ENCODE results near the gene CLIC1. TPM values are rescaled to one million over a fixed set of nuclear protein-coding genes. Genes with fewer than 3 reads are reported as not detected.

CLIC1 gene
- total and polyA plus RNA-seq, 10 of the 15 experiments (the other 5 are each of a cell fraction or from before 2014, with no cell fraction given) = 446 to 1,266 (median 636) TPM

DNA sequence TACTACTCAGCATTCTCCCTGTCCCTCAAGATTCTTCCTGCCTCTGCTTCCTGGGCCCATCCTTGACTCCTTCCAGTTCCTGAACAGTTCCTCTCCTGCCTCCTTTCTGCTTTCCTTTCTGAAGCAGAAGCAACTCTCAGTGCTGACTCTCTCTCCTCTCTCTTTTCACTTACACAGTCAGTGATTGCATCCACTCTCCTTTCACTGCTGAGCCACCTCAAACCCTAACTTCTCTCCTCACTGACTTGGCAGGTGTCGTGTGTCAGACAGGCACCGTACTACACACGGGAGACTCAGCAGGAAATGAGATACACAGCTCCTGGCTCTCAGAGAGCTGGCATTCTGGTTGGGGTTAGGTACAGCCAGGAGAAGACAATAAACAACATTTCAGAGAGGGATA lies 38.8 kb downstream of the CLIC1 start:
- Histone ChIP-seq H3K27ac (ENCODE audit: control insufficient read depth, insufficient read depth) (no peak overlapping the region), H3K79me2 (ENCODE audit: control insufficient read depth, insufficient read depth, low read length) (peaks cover 14% of the 10 kb centered on the region), H3K9ac (ENCODE audit: control insufficient read depth, insufficient read depth, low read length) (no peak overlapping the region), H3K9me3 (replicated peaks; ENCODE audit: control insufficient read depth, insufficient read depth, low read length) (no peaks in the 10 kb centered on the region), H3K4me3 (no peak overlapping the region), H4K20me1 (ENCODE audit: control insufficient read depth, insufficient read depth) (no peaks in the 10 kb centered on the region), H2AFZ (ENCODE audit: control insufficient read depth, low read depth, low read length) (no peak overlapping the region), H3K27me3 (replicated peaks in 1 of 2; ENCODE audit: control insufficient read depth in 2 of 2, insufficient read depth in 2 of 2, low read length in 1 of 2) (no peaks in the 10 kb centered on the region), H3K4me1 (ENCODE audit: control insufficient read depth, insufficient read depth, low read length) (peaks cover 9% of the 10 kb centered on the region; the same call in 1 of the 2 replicates), H3K4me2 (ENCODE audit: control insufficient read depth, insufficient read depth) (no peak overlapping the region), H3K36me3 (ENCODE audit: control insufficient read depth in 2 of 2, insufficient read depth in 2 of 2, low read length in 1 of 2) (peaks cover 8 to 16% of the 10 kb centered on the region in 2 experiments)
- RAD21 ChIA-PET (ENCODE audit: unreplicated experiment) = interaction anchor here (0.6 kb wide), 1 partner anchor 191 kb away, joined by 4 read pairs; no protein-coding TSS in a partner anchor
- POLR2A ChIA-PET = interaction anchor here (0.7 kb wide), 1 partner anchor 33 kb away, joined by 3 read pairs; no protein-coding TSS in a partner anchor
- SMC1A ChIA-PET (ENCODE audit: uncharacterized antibody, unreplicated experiment) = no interaction called here
- DNase-seq (ENCODE audit: low read depth, low spot score) (no peak), FAIRE-seq (no peak), ATAC-seq (peak; percentile 22; the same call in 2 of the 3 replicates)
- intact Hi-C loops (cut with micrococcal nuclease; ENCODE audit: unreplicated experiment) = no loop called here
- TSS peak; percentile 20 for BruUV-seq (replicated peaks)
- CTCF ChIA-PET = interaction anchor here (0.7 to 2.7 kb wide), 2 partner anchors 72 to 197 kb away, joined by 3 to 8 read pairs; no protein-coding TSS in a partner anchor
- in situ Hi-C loops (cut with MboI) = no loop called here
- WGBS (ENCODE audit: insufficient coverage, insufficient replicate concordance, low lambda C conversion rate, missing lambda C conversion rate) = 16% methylated on average over 3 of the region's 3 CpGs
- TF ChIP-seq SP1 (IDR thresholded peaks at IDR 0.05; ENCODE audit: low read depth, low read length) (no peak), GATAD2B (conservative IDR thresholded peaks at IDR 0.05; ENCODE audit: low read depth) (no peak), YBX1 (IDR thresholded peaks at IDR 0.05) (no peak), EZH2 (IDR thresholded peaks at IDR 0.05; ENCODE audit: borderline replicate concordance, control insufficient read depth, low read depth, low read length) (no peak), MTA3 (IDR thresholded peaks at IDR 0.05; ENCODE audit: borderline replicate concordance, low read length) (no peak), SRF (IDR thresholded peaks at IDR 0.05; ENCODE audit: low read depth in 2 of 2, low read length in 2 of 2) (no peak), MYB (IDR thresholded peaks at IDR 0.05; ENCODE audit: borderline replicate concordance, low read depth, low read length) (no peak), PML (IDR thresholded peaks at IDR 0.05; ENCODE audit: low read length) (no peak), ETV6 (conservative IDR thresholded peaks at IDR 0.05 in 1 of 2, IDR thresholded peaks at IDR 0.05 in 1 of 2; ENCODE audit: borderline replicate concordance in 1 of 2, low read depth in 1 of 2) (no peak), MXI1 (IDR thresholded peaks at IDR 0.05; ENCODE audit: low read depth, low read length) (no peak)
- TF ChIP-seq, protein P1, sequence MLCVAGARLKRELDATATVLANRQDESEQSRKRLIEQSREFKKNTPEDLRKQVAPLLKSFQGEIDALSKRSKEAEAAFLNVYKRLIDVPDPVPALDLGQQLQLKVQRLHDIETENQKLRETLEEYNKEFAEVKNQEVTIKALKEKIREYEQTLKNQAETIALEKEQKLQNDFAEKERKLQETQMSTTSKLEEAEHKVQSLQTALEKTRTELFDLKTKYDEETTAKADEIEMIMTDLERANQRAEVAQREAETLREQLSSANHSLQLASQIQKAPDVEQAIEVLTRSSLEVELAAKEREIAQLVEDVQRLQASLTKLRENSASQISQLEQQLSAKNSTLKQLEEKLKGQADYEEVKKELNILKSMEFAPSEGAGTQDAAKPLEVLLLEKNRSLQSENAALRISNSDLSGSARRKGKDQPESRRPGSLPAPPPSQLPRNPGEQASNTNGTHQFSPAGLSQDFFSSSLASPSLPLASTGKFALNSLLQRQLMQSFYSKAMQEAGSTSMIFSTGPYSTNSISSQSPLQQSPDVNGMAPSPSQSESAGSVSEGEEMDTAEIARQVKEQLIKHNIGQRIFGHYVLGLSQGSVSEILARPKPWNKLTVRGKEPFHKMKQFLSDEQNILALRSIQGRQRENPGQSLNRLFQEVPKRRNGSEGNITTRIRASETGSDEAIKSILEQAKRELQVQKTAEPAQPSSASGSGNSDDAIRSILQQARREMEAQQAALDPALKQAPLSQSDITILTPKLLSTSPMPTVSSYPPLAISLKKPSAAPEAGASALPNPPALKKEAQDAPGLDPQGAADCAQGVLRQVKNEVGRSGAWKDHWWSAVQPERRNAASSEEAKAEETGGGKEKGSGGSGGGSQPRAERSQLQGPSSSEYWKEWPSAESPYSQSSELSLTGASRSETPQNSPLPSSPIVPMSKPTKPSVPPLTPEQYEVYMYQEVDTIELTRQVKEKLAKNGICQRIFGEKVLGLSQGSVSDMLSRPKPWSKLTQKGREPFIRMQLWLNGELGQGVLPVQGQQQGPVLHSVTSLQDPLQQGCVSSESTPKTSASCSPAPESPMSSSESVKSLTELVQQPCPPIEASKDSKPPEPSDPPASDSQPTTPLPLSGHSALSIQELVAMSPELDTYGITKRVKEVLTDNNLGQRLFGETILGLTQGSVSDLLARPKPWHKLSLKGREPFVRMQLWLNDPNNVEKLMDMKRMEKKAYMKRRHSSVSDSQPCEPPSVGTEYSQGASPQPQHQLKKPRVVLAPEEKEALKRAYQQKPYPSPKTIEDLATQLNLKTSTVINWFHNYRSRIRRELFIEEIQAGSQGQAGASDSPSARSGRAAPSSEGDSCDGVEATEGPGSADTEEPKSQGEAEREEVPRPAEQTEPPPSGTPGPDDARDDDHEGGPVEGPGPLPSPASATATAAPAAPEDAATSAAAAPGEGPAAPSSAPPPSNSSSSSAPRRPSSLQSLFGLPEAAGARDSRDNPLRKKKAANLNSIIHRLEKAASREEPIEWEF (IDR thresholded peaks at IDR 0.05; ENCODE audit: insufficient replicate concordance, low read depth, low read length) = no peak
- TF ChIP-seq, protein P2, sequence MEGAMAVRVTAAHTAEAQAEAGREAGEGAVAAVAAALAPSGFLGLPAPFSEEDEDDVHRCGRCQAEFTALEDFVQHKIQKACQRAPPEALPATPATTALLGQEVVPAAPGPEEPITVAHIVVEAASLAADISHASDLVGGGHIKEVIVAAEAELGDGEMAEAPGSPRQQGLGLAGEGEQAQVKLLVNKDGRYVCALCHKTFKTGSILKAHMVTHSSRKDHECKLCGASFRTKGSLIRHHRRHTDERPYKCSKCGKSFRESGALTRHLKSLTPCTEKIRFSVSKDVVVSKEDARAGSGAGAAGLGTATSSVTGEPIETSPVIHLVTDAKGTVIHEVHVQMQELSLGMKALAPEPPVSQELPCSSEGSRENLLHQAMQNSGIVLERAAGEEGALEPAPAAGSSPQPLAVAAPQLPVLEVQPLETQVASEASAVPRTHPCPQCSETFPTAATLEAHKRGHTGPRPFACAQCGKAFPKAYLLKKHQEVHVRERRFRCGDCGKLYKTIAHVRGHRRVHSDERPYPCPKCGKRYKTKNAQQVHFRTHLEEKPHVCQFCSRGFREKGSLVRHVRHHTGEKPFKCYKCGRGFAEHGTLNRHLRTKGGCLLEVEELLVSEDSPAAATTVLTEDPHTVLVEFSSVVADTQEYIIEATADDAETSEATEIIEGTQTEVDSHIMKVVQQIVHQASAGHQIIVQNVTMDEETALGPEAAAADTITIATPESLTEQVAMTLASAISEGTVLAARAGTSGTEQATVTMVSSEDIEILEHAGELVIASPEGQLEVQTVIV (IDR thresholded peaks at IDR 0.05; ENCODE audit: borderline replicate concordance, partially characterized antibody) = no peak
- TF ChIP-seq, protein P3, sequence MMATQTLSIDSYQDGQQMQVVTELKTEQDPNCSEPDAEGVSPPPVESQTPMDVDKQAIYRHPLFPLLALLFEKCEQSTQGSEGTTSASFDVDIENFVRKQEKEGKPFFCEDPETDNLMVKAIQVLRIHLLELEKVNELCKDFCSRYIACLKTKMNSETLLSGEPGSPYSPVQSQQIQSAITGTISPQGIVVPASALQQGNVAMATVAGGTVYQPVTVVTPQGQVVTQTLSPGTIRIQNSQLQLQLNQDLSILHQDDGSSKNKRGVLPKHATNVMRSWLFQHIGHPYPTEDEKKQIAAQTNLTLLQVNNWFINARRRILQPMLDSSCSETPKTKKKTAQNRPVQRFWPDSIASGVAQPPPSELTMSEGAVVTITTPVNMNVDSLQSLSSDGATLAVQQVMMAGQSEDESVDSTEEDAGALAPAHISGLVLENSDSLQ (IDR thresholded peaks at IDR 0.05) = no peak

Data from GM12878 (cell line).